DMS114 treated with DMSO at 0.1 percent for 48 hours (cell line): ENCODE results near the gene NINJ2.

Experiments used
- DNase-seq: peaks from one replicate; lab custom pipeline; 2025; ENCODE audit not compliant: unreplicated experiment; lab: John Stamatoyannopoulos, UW

Gene NINJ2

DNA sequence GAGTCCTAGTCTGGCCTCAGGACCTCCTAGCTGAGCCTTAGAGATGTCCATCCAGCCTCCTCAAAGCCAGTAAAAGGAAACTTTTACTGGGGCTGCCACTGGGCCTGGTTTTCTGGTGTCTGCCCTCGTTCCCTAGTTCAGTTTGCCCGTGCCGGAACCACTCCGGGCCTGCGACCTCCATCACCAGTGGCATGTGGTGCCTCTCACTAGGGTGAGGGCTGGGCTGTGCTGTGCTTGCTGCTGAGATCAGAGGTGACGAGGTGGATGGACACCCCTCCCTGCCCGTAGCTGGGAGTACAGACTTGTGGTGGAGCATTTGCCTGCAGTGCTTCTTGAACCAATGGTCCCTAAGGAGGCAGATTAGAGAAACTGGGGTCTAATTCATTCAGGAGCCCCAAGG is 127.8 kb downstream of the NINJ2 start:
- DNase-seq, result no peak

- no peak for DNase-seq
Observed at GRCh38 chr12:534216-534615, 129.0 kb downstream of the NINJ2 start.

DNA sequence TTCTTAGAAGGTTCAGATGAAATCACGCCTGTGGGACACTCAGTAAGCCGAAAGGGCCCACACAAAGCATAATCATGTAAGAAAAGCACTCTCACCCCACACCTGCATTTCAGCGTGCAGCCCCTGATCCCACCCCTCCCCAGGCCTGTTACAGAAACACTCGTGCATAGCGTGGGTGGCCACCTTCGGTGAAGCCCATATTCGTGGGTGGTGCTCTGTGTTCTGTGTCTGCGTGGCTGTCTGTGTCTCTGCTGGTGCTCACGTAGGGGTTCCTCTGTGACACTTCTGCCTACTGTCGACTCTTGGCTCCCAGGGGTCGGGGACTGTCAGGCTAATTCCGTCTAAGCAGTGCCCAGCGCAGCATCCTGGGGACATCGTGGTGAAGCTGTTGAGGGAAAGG is 129.5 kb downstream of the NINJ2 start:
- DNase-seq, result no peak

DNA sequence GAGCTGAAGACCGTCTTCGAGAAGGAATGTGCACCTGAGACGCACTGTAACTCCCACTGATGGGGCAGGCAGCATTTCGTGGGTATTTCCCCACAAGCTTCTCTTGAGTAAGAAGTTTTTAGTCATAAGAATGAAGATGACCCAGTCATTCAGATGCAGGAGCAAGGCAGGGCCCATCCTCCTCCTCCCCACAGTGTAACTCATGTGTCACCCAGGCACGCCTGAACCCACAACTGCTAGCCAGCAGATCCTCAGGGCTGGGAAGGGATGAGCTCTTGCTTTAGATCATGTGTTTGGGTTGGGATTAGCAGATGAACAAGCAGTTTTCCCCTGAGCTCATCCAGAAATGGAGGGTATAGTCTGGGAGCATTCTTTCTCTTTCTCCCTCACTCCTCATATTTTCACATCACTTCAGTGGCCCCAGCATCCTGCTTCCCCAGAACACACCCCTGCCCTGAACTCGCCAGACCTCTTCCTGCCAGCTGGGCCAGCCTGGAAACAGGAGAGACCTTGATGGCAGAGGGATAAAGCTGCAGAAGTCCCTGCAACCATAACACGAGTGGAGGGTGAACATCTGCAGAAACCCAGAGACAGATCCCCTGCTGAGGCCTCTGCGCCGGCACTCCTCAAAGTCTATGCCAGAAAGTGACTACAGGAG is 130.2 kb downstream of the NINJ2 start:
- no peak for DNase-seq

DNA sequence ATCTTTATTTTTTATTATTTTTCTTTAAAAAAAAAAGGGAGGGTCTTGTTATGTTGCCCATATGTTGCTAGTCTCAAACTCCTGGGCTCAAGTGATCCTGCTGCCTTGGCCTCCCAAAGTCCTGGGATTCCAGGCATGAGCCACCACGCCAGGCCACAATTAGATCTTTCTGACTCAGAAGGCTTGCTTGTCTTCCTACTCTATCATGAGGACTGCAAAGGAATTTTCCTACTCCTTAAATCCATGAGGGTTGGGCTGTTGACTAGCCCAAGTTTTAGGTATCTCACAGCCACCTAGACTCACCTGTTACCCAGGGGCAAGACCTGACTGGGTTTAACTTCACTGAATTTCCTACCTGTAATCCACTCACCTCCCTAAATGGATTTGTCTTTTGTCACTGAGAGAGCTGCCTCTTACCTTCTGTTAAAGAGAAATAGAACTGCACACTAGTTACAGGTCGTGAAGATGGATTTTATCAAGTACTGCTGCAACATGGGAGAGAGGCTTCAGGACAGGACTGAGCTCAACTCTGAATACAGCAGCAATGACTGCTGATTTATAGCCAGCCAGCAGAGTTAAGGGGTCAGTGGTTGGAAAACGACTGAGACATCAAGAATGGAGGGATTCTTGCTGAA is 131.2 kb downstream of the NINJ2 start:
- DNase-seq, result no peak

GRCh38 chr12:530821-531220 is 132.4 kb downstream of the NINJ2 start:
- no peak for DNase-seq

GRCh38 chr12:530308-530707 is 132.9 kb downstream of the NINJ2 start:
- DNase-seq, result no peak

DNA sequence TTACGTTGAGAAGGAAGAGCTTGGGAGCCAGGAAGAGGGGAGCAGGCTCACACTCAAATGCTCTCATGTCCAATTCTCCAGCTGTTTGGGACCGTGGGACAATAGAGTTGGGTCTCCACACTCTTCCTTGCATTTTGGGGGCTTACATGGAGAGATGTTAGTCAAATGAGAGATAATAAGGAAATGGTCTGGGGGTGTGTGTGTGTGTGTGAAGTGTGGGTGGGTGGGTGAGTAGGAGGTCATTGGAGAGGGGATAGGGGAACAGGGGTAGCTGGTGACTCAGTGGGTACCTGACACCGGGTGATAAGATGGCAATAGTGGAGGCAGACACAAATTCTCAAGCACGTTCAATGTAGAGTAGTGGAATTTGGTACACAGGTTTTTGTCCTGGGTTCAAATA is 135.5 kb downstream of the NINJ2 start:
- no peak for DNase-seq

GRCh38 chr12:527241-527640 is 136.0 kb downstream of the NINJ2 start:
- no peak for DNase-seq

GRCh38 chr12:526089-526488 is 137.2 kb downstream of the NINJ2 start:
- no peak for DNase-seq

GRCh38 chr12:524167-524951 is 138.9 kb downstream of the NINJ2 start:
- no peak for DNase-seq

DNA sequence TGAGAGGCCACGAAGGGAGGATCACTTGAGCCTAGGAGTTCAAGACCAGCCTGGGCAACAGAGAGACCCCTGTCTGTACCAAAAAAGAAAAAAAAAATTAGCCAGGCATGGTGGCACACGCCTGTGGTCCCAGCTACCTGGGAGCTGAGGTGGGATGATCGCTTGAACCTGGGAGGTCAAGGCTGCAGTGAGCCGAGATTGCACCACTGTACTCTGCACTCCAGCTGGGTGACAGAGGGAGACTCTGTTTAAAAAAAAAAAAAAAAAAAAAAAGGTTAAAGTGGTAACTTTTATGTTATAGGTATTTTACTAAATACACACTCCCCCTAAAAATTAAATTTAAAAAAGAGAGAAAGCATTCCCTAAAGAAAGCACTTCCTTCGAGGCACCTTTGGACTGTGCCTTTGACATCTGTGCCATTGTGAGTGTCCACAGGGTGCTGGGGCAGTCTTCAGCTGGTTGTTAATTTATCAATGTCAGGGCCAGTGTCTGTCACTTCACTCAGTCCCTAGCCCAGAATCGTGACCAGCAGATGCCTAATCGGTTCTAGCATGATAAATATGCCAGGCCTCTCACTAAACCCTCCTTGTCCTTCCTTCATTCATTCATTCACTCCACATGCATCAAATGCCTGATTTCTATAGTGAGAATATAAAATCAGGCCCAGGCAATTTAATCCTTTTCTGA is 140.4 kb downstream of the NINJ2 start:
- DNase-seq, result no peak

GRCh38 chr12:520119-520518 is 143.1 kb downstream of the NINJ2 start:
- no peak for DNase-seq

DNA sequence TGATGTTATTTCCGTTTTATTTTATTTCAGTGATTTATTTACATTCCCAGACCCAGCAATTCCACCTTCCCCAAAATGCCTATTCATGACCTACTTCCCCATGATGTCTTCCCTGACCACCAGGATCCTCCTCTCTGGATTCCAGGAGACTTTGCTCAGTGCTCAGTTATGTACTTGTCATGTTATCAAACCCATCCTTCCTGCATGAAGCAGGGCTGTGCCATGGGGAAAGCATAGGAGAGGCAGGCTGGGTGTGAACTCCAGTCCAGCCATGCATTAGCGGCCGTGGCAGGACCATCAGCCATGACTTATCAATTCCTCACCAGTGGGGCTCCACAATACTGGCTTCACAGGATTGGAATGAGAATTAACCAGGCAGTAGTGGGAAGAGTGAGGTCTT is 145.7 kb downstream of the NINJ2 start:
- DNase-seq, result no peak
